ENCODE measurements around the gene SLC12A4. TPM values are rescaled to one million over a fixed set of nuclear protein-coding genes. Genes with fewer than 3 reads are reported as not detected.

Gene SLC12A4
- total RNA-seq, 1 donor from 2014 or later, result 44.2 TPM

DNA sequence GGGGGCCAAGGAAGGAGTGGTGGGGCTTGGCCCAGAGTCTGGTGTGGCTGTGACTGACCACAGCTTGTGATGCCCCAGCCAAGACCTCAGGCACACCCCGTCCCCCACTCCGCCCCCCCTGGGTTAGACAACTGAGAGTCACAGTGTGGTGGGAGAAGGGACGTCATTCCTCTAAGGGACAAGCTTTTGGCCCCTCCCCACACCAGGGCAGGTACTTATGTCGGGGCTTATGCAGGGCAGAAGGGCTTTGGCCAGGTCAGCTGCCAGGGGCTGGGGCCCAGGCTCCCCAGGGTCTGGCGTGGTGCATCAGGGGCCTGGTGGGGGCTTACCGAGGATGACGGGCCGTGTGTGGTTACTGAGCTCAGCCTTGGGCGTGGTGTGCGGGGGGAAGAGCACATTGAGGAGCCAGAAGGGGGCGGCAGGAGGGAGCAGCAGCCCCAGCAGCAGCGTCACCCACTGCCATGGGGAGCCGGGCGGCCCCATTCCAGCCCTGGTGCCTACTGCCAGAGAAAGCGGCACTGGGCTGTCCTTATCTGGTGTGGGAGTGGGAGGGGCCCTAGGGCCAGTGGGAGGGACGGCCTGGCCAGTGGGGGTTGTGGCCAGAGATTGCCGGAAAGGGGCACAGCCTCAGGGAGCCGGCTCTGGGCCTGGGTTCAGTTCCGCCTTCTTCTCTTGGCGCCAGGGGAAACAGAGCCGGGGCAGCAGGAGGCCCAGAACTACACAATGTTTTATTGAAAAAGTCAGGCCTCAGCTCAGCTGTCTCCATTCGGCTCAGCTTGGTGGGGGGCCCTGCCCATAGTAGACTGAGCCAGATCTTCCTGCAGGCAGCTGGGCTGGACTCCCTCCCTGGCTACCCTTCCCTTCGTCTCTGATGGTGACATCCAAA, 24.6 kb downstream of the SLC12A4 start, which contains the start of gene LCAT:
Gene LCAT (minus strand): TSS at position 502 of the 886 bp plus-strand sequence. CDS start 19 bp downstream, at position 483.
- Mint-ChIP-seq H3K27me3 (ENCODE audit: unreplicated experiment) (peaks cover 4% of the 10 kb centered on the region), H3K4me3 (ENCODE audit: unreplicated experiment) (no peak within 1 kb of the TSS)

DNA sequence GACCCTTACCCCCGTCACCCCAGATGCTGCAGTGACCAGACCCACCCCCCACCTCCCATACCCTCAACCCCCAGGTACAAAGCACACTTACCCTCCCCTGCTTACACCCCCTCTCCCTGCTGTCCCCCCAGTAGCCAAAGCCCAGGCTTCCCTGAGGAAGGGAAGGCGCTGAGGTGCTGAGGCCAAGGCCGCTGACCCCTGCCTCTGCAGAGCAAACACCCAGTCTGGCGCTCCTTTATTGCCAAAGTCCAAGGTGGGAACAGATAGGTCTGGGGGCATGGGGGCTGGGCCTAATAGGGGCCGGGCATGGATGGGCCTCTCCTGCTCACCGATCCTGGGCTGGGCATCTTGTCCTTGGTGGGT, 25.2 kb downstream of the SLC12A4 start:
- no peak for DNase-seq (ENCODE audit: low spot score)
- H3K4me1 Mint-ChIP-seq (ENCODE audit: unreplicated experiment), result no peaks in the 10 kb centered on the region
- H3K27me3 Mint-ChIP-seq (ENCODE audit: unreplicated experiment), result peaks cover 4% of the 10 kb centered on the region
- H3K4me3 Mint-ChIP-seq (ENCODE audit: unreplicated experiment), result no peak overlapping the region
- TF ChIP-seq, protein P1, sequence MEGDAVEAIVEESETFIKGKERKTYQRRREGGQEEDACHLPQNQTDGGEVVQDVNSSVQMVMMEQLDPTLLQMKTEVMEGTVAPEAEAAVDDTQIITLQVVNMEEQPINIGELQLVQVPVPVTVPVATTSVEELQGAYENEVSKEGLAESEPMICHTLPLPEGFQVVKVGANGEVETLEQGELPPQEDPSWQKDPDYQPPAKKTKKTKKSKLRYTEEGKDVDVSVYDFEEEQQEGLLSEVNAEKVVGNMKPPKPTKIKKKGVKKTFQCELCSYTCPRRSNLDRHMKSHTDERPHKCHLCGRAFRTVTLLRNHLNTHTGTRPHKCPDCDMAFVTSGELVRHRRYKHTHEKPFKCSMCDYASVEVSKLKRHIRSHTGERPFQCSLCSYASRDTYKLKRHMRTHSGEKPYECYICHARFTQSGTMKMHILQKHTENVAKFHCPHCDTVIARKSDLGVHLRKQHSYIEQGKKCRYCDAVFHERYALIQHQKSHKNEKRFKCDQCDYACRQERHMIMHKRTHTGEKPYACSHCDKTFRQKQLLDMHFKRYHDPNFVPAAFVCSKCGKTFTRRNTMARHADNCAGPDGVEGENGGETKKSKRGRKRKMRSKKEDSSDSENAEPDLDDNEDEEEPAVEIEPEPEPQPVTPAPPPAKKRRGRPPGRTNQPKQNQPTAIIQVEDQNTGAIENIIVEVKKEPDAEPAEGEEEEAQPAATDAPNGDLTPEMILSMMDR (IDR thresholded peaks at IDR 0.05; ENCODE audit: unreplicated experiment), result no peak
- peaks cover 3% of the 10 kb centered on the region for H3K36me3 Mint-ChIP-seq (ENCODE audit: low read depth, unreplicated experiment)
- H3K9me3 Mint-ChIP-seq (ENCODE audit: unreplicated experiment), result no peaks in the 10 kb centered on the region
- H3K27ac Mint-ChIP-seq (ENCODE audit: unreplicated experiment), result no peak overlapping the region

More for the DNA sequence above, 24.6 kb downstream of the SLC12A4 start, which contains the start of gene LCAT:
- H3K4me1 Mint-ChIP-seq (ENCODE audit: unreplicated experiment), result no peaks in the 10 kb centered on the region
- H3K36me3 Mint-ChIP-seq (ENCODE audit: low read depth, unreplicated experiment), result peaks cover 4% of the 10 kb centered on the region
- H3K9me3 Mint-ChIP-seq (ENCODE audit: unreplicated experiment), result no peaks in the 10 kb centered on the region
- DNase-seq (ENCODE audit: low spot score), result no peak
- TF ChIP-seq, protein P1 (IDR thresholded peaks at IDR 0.05; ENCODE audit: unreplicated experiment), result no peak
- no peak within 1 kb of the TSS for H3K27ac Mint-ChIP-seq (ENCODE audit: unreplicated experiment)

DNA sequence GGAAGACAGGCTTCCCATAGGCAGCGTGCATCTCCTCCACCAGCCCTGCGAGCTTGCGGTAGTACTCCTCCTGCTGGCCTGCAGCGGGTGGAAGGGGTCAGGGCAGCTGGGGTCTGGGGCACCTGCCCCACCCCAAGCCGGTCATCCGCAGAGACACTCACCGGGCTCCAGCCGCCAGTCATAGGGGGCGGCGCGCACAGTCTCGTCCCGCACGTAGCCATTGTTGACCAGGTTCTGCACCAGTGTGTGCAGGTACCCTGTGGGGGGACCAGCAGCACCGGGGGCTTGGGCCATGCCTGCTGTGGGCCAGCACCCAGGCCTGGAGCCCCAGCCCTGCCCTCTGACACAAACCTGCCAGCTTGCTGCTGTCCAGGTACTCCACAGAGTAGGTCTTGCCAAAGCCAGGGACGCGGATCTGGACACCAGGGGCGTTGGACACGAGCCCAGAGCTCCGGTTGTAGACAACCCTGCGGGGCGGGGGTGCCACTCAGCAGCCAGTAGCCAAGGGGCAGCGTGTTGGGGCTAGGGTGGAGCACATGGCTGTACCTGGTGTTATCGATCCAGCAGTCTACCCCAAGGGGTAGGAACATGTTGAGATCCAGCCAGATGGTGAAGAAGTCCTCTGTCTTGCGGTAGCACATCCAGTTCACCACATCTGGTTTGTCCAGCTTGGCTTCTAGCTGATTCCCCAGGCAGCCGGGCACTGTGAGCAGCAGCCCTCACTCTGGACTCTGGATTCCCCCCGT, 25.8 kb downstream of the SLC12A4 start:
- Mint-ChIP-seq H3K27ac (ENCODE audit: unreplicated experiment) (no peak overlapping the region), H3K4me3 (ENCODE audit: unreplicated experiment) (no peak overlapping the region), H3K36me3 (ENCODE audit: low read depth, unreplicated experiment) (no peaks in the 10 kb centered on the region), H3K9me3 (ENCODE audit: unreplicated experiment) (no peaks in the 10 kb centered on the region), H3K27me3 (ENCODE audit: unreplicated experiment) (peaks cover 4% of the 10 kb centered on the region), H3K4me1 (ENCODE audit: unreplicated experiment) (no peaks in the 10 kb centered on the region)
- TF ChIP-seq, protein P1 (IDR thresholded peaks at IDR 0.05; ENCODE audit: unreplicated experiment), result no peak
- no peak for DNase-seq (ENCODE audit: low spot score)

DNA sequence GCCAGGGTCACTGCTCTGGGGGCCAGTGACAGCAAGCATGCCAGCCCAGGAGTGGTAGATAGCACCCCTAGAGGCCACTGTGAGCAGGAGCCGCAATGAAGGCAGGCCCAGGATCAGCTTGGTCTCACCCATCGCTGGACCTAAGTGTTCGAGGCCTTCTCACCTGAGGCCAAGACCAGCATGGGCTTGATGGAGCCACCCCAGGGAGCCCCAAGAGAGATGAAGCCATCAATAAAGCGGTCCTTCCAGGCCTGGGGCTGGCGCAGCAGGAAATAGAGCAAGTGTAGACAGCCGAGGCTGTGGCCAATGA, 26.3 kb downstream of the SLC12A4 start:
- TF ChIP-seq, protein P1 (IDR thresholded peaks at IDR 0.05; ENCODE audit: unreplicated experiment), result peak; percentile 53
- H3K27me3 Mint-ChIP-seq (ENCODE audit: unreplicated experiment), result peaks cover 8% of the 10 kb centered on the region
- no peak overlapping the region for H3K27ac Mint-ChIP-seq (ENCODE audit: unreplicated experiment)
- H3K4me1 Mint-ChIP-seq (ENCODE audit: unreplicated experiment), result peaks cover 2% of the 10 kb centered on the region
- peak; percentile 61 for DNase-seq (ENCODE audit: low spot score)
- H3K36me3 Mint-ChIP-seq (ENCODE audit: low read depth, unreplicated experiment), result peaks cover 3% of the 10 kb centered on the region
- no peak overlapping the region for H3K4me3 Mint-ChIP-seq (ENCODE audit: unreplicated experiment)
- H3K9me3 Mint-ChIP-seq (ENCODE audit: unreplicated experiment), result no peaks in the 10 kb centered on the region
